ENCODE measurements around the gene SH3PXD2B. TPM values are rescaled to one million over a fixed set of nuclear protein-coding genes. Genes with fewer than 3 reads are reported as not detected.

SH3PXD2B gene
- total RNA-seq, 6 experiments from 2014 or later: 2.5 to 6.8 (median 5.2) TPM

- Histone ChIP-seq H3K27me3 (no peaks in the 10 kb centered on the region), H3K36me3 (no peaks in the 10 kb centered on the region), H3K27ac (no peak overlapping the region), H3K4me3 (no peak overlapping the region), H3K4me1 (no peaks in the 10 kb centered on the region), H3K9me3 (no peaks in the 10 kb centered on the region)
- intact Hi-C loops (cut with DNase I): loop anchor here in 1 of 2 donors (5.0 kb wide), 1 partner anchor 195 kb away; no protein-coding TSS in a partner anchor
- no peak for TF ChIP-seq POLR2A (IDR thresholded peaks at IDR 0.05)
- no peak for TF ChIP-seq CTCF (IDR thresholded peaks at IDR 0.05)
- ATAC-seq (no peak), DNase-seq (peak in 1 of 3 donors; percentile 33)
- 75% methylated on average over 10 of the region's 14 CpGs for WGBS (ENCODE audit: insufficient coverage, low coverage, low lambda C conversion rate, missing lambda C conversion rate)
Observed at GRCh38 chr5:172492097-172492840, 37.9 kb upstream of the SH3PXD2B start.

DNA sequence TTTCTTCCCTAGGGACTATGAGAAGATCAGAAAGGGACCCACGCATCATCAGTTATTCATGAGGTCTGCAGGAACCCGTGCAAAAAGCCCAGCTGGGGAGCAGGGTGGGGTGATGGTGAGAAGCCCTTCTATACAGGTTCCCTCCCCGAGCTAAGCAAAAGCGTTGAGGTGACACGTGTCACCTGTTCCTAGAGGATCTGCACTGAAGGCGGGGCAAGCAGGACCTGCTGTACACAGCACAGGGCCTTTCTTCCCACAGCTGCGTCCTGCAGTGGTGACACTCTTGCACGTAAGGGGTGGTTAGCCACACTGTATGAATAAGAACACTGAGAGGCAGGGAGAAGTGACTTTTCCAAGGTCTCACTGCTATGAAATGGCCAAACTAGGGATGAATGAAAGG is 37.2 kb upstream of the SH3PXD2B start:
- no peak for TF ChIP-seq CTCF (IDR thresholded peaks at IDR 0.05)
- TF ChIP-seq POLR2A (IDR thresholded peaks at IDR 0.05): no peak
- Histone ChIP-seq H3K4me3 (no peak overlapping the region), H3K27me3 (no peaks in the 10 kb centered on the region), H3K4me1 (no peaks in the 10 kb centered on the region), H3K36me3 (no peaks in the 10 kb centered on the region), H3K27ac (no peak overlapping the region), H3K9me3 (no peaks in the 10 kb centered on the region)
- intact Hi-C loops (cut with DNase I): loop anchor here in 1 of 2 donors (5.0 kb wide), 1 partner anchor 196 kb away; no protein-coding TSS in a partner anchor
- ATAC-seq (no peak), DNase-seq (peak in 1 of 3 donors; percentile 31)
- 80% methylated on average over 3 of the region's 8 CpGs for WGBS (ENCODE audit: insufficient coverage, low coverage, low lambda C conversion rate, missing lambda C conversion rate)

DNA sequence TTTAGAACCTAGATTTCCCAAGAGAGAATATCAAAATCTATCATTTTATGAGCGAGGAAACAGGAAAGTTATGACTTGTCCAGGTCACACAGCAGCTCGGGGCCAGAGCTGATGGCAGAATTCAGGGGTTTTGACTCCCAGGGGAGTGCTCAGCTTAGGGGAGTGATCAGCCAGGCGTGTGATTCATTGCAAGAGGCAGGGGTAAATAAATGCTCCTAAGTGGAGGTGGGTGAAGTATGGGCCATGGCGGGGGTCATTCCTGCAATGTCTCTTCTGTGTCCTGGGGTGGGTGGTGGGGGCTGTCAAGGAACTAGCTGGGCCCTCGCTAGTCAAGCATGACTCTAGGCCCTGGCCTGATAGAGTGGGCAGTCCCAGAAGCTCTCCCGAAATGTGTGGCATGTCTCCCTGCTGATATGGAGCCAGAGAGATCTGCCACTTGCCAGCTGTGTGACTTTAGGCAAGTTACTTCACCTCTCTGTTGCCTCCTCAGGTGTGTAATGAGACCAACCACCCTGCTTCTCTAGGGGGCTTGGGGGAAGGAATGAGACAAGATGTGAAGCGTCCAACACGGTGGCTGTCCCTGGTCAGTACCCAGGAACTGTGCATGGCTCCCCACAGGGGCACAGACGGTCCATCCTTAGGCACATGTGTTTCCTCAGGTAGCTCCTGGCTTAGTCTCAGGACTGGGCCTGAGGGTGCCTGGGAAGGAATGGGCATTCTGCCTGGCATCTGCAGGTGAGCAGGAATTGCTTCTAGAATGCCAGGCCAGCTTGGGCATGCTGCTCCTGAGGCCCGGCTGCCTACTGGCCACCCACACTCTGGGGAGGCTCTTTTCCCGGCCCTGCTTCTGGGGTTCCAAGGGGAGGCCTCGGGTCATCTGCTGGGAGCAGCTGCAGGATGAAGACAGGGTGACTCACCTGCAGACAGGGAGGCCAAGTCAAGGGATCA is 36.5 kb upstream of the SH3PXD2B start:
- Histone ChIP-seq H3K4me3 (no peak overlapping the region), H3K36me3 (no peaks in the 10 kb centered on the region), H3K27ac (no peak overlapping the region), H3K27me3 (no peaks in the 10 kb centered on the region), H3K9me3 (no peaks in the 10 kb centered on the region), H3K4me1 (no peaks in the 10 kb centered on the region)
- DNase-seq (peak in 1 of 3 donors; percentile 20), ATAC-seq (no peak)
- no peak for TF ChIP-seq POLR2A (IDR thresholded peaks at IDR 0.05)
- TF ChIP-seq CTCF (IDR thresholded peaks at IDR 0.05): no peak
- intact Hi-C loops (cut with DNase I): loop anchor here in 1 of 2 donors (5.0 kb wide), 1 partner anchor 197 kb away; no protein-coding TSS in a partner anchor
- 67% methylated on average over 5 of the region's 12 CpGs for WGBS (ENCODE audit: insufficient coverage, low coverage, low lambda C conversion rate, missing lambda C conversion rate)

GRCh38 chr5:172488221-172488620 is 33.9 kb upstream of the SH3PXD2B start:
- no peak for ATAC-seq
- Histone ChIP-seq H3K9me3 (no peaks in the 10 kb centered on the region), H3K4me3 (no peak overlapping the region), H3K4me1 (no peaks in the 10 kb centered on the region), H3K27ac (no peak overlapping the region), H3K27me3 (no peaks in the 10 kb centered on the region), H3K36me3 (no peaks in the 10 kb centered on the region)
- DNase-seq: peak in 1 of 3 donors; percentile 41
- 63% methylated on average over 8 of the region's 14 CpGs for WGBS (ENCODE audit: insufficient coverage, low coverage, low lambda C conversion rate, missing lambda C conversion rate)
- intact Hi-C loops (cut with DNase I): no loop called here
- TF ChIP-seq POLR2A (IDR thresholded peaks at IDR 0.05): no peak
- TF ChIP-seq CTCF (IDR thresholded peaks at IDR 0.05): no peak

Measured in right lobe of liver (tissue), 6 donors.